SKM-1 (cell line): ENCODE data around the gene RNF10.
"Not testable (repeated sequence)": the region's sequence is repeated elsewhere in the genome, so short reads cannot be mapped to it uniquely, and the experiment has no call there.

Experiments
- DNase-seq: peaks from one replicate; lab custom pipeline; 2025; ENCODE audit not compliant: unreplicated experiment; lab: John Stamatoyannopoulos, UW

Gene RNF10

GRCh38 chr12:120534203-120534702 lies at the start of gene RNF10:
TSS of gene RNF10 (plus strand) at chr12:120534356. CDS start at chr12:120534812, 456 bp downstream.
- DNase-seq = no peak

GRCh38 chr12:120485961-120486881 lies 47.9 kb upstream of the RNF10 start:
- no peak for DNase-seq

GRCh38 chr12:120487552-120487951 lies 46.6 kb upstream of the RNF10 start:
- not testable (repeated sequence) for DNase-seq

- DNase-seq = no peak
Measured at GRCh38 chr12:120488057-120488640, 46.0 kb upstream of the RNF10 start.

- no peak for DNase-seq
Measured at GRCh38 chr12:120489018-120489417, 45.1 kb upstream of the RNF10 start.

GRCh38 chr12:120490325-120490724 lies 43.8 kb upstream of the RNF10 start:
- no peak for DNase-seq

- no peak for DNase-seq
Measured at GRCh38 chr12:120490833-120491512, 43.2 kb upstream of the RNF10 start.

- DNase-seq = no peak
Measured at GRCh38 chr12:120495186-120495730, 38.9 kb upstream of the RNF10 start.

GRCh38 chr12:120495731-120496412 lies 38.3 kb upstream of the RNF10 start, which contains the start of gene DYNLL1:
TSS of gene DYNLL1 (plus strand) at chr12:120496113. CDS start at chr12:120496422, 309 bp downstream.
- peak; percentile 42 for DNase-seq

GRCh38 chr12:120496413-120497340 lies 37.5 kb upstream of the RNF10 start:
- no peak for DNase-seq

GRCh38 chr12:120497524-120498150 lies 36.5 kb upstream of the RNF10 start:
- no peak for DNase-seq

- no peak for DNase-seq
Measured at GRCh38 chr12:120498870-120499515, 35.2 kb upstream of the RNF10 start.

GRCh38 chr12:120500581-120500980 lies 33.6 kb upstream of the RNF10 start:
- no peak for DNase-seq

GRCh38 chr12:120504587-120504986 lies 29.6 kb upstream of the RNF10 start:
- no peak for DNase-seq

GRCh38 chr12:120508537-120508936 lies 25.6 kb upstream of the RNF10 start:
- no peak for DNase-seq

- no peak for DNase-seq
Measured at GRCh38 chr12:120514002-120514401, 20.2 kb upstream of the RNF10 start.

GRCh38 chr12:120515496-120515895 lies 18.7 kb upstream of the RNF10 start:
- DNase-seq = no peak

- DNase-seq = not testable (repeated sequence)
Measured at GRCh38 chr12:120519324-120519723, 14.8 kb upstream of the RNF10 start.
